Suppressor macrophage (primary cell): ENCODE results near the gene EIF4B.

Source experiments
- DNase-seq, 4 experiments: peaks; one replicate each; pipeline ENCODE4 v3.0.0-alpha.2; 2020 to 2022

Gene EIF4B

GRCh38 chr12:53058674-53059433, 52.6 kb downstream of the EIF4B start:
- no peak for DNase-seq

GRCh38 chr12:53059434-53060063, 53.3 kb downstream of the EIF4B start:
- DNase-seq = no peak

- no peak for DNase-seq
These were observed 53.9 kb downstream of the EIF4B start for GRCh38 chr12:53060064-53060720.

- DNase-seq = no peak
These were observed 54.5 kb downstream of the EIF4B start for GRCh38 chr12:53060721-53061276.

GRCh38 chr12:53061404-53062010, 55.3 kb downstream of the EIF4B start:
- DNase-seq = no peak

GRCh38 chr12:53062011-53062961, 56.0 kb downstream of the EIF4B start:
- DNase-seq = no peak

GRCh38 chr12:53062977-53063707, 56.9 kb downstream of the EIF4B start:
- no peak for DNase-seq

GRCh38 chr12:53063708-53064612, 57.7 kb downstream of the EIF4B start:
- no peak for DNase-seq

- DNase-seq = no peak
These were observed 58.6 kb downstream of the EIF4B start for GRCh38 chr12:53064613-53065436.

GRCh38 chr12:53065470-53065869, 59.2 kb downstream of the EIF4B start:
- DNase-seq = no peak

- peak; percentile 71 to 88 (median 83) for DNase-seq
These were observed 60.0 kb downstream of the EIF4B start for GRCh38 chr12:53065975-53066931.

- no peak for DNase-seq
These were observed 61.1 kb downstream of the EIF4B start for GRCh38 chr12:53067074-53067992.

GRCh38 chr12:53067993-53068770, 61.9 kb downstream of the EIF4B start:
- DNase-seq = no peak

- DNase-seq = no peak
These were observed 62.7 kb downstream of the EIF4B start for GRCh38 chr12:53068811-53069585.
